SHP77 treated with DMSO at 0.1 percent for 48 hours (cell line): Measurements from ENCODE around the gene AGAP1.
"Not testable (repeated sequence)": the region's sequence is repeated elsewhere in the genome, so short reads cannot be mapped to it uniquely, and the experiment has no call there.

Source experiments
- DNase-seq: peaks from one replicate; lab custom pipeline; 2025; lab: John Stamatoyannopoulos, UW

Gene AGAP1

DNA sequence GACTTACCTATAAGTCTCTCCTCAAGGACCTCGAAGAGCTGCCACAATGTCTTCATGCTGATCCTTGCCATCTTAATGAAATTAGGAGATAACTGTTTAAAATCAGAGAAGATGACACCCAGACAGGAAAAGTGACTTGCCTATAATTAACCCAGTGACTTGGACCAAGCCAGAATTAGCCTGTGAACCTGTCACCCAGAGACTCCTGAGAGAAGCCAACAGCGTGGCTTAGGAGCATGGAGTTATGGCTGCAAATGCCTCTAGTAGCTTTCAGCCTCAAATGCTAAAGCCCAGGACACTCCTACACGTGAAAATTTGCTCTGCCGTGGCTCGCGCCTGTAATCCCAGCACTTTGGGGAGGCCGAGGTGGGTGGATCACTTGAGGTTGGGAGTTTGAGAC is 570.2 kb downstream of the AGAP1 start:
- no peak for DNase-seq

DNA sequence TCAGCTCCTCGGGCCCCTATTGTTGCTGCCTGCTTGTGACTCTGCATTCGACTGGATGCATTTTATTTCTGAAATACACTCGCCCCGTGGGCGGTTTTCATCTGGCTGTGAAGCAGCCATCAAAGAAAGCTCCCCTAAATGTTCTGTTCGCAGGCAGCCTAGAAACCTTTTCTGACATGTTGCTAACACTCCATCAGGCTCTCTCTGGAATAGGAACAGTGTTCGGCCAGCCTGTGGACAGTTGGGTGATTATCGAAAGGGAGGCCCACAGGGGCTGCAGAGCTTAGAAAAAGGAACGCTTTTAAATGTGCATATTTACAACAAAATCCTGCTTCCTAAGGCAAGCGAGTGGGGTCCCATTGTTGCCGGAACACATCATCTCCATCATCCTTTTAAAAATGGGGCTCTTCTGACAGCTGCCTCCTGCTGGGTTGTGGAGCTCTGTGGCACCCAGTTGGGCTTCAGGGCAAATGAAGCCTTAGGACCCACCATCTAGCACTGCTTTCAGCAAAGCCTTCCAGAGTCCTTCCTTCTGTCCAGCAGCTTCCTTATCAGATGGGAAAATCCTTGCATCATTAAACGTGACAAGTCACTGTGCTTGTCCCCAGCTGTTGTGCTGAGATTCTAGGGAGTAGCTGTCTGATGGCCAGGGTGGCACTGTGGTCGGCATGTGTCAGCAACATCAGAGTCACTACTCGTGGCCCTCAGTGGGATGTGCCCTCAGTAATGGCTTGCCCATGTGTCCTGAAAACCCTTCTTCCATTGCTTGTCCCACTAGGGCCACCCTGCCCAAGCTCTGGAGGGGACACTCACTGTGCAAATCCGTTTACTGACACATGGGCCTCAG is 571.7 kb downstream of the AGAP1 start:
- no peak for DNase-seq

GRCh38 chr2:236070236-236070635 is 576.4 kb downstream of the AGAP1 start:
- no peak for DNase-seq

GRCh38 chr2:236073246-236073645 is 579.4 kb downstream of the AGAP1 start:
- DNase-seq = no peak

DNA sequence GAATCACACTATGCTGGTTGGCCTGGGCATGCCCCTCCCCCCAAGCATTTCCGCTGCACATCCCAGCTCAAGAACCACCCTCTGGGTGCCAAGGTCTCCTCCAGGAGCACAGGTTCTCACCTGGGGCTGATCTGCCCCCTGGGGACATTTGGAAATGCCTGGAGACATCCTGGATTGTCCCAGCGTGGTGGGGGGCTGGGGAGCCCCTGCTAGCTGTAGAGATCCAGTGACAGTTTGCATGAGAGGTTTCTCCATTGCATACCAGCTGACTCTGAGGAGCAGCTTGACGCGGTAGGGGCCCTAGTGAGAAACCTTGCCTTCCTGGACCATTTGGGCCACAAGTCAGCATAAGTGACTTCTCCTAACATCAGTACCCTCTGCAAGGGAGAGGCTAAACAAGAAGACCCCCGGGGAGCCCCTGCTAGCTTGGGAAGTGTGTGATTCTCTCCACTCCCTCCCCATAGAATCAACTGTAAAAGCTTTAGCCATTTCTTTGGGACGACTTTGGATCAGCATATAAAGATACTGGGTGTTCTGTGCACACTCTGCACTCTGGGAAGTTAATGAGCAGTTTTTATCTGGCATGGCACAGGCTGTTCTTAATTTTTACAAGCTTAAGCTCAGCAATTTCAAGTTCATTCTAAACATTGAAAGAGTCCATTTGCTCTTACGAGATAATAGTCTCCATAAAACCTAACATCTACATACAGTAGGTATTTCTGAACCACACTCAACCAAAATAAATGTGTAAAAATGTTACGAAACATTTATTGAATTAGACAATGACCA is 580.2 kb downstream of the AGAP1 start:
- DNase-seq = no peak

- no peak for DNase-seq
Observed at GRCh38 chr2:236075802-236076201, 582.0 kb downstream of the AGAP1 start.

- DNase-seq = no peak
Observed at GRCh38 chr2:236078297-236079255, 584.7 kb downstream of the AGAP1 start.

GRCh38 chr2:236080412-236080811 is 586.6 kb downstream of the AGAP1 start:
- DNase-seq = no peak

GRCh38 chr2:236081171-236081570 is 587.3 kb downstream of the AGAP1 start:
- no peak for DNase-seq

GRCh38 chr2:236082061-236082460 is 588.2 kb downstream of the AGAP1 start:
- DNase-seq = no peak

DNA sequence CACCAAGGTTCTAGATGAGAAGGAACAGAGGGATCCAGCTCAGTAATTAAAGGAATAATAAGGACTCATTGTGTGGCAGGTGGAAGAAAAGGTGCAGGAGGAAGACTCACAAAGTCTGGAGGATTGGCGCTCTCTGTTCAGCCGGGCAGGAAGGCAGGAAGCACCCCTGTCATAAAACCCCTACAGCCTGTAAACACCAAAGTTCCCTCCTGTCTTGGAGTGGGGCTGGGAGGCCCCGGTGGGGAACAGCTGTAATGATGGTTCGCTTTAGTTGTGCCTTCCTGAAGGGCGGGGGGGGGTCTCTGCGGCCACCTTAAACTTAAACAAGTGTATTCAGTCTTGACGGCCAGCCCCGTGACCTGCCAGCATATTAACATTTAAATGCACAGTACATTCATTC is 590.1 kb downstream of the AGAP1 start:
- no peak for DNase-seq

GRCh38 chr2:236085211-236085610 is 591.4 kb downstream of the AGAP1 start:
- DNase-seq = no peak

GRCh38 chr2:236085647-236086046 is 591.8 kb downstream of the AGAP1 start:
- DNase-seq = no peak

- no peak for DNase-seq
Observed at GRCh38 chr2:236086403-236086970, 592.6 kb downstream of the AGAP1 start.

DNA sequence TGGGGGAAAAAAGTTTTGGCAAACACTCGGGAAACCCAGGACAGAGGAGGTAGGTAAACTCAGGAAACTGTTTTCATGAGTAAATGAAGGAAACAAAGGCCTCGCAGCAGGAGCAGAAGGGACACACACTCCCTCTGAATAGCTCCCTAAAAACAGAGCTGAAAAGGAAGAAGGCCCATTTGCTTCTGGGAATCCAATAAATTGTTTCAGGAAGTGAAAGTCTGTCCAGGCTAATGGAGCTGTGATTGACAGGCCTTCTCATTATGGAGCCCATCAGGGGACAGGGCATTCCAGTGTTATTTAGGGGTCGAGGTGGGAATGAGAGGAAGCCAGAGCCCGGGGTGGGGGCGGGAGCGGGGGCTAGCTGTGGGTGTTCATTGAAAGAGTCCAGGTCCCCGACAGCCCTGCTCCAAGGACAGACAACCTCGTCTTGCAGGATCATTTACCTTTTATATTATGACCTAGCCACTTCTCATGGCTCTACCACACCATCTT is 593.2 kb downstream of the AGAP1 start:
- no peak for DNase-seq

- no peak for DNase-seq
Observed at GRCh38 chr2:236088368-236089057, 594.7 kb downstream of the AGAP1 start.

DNA sequence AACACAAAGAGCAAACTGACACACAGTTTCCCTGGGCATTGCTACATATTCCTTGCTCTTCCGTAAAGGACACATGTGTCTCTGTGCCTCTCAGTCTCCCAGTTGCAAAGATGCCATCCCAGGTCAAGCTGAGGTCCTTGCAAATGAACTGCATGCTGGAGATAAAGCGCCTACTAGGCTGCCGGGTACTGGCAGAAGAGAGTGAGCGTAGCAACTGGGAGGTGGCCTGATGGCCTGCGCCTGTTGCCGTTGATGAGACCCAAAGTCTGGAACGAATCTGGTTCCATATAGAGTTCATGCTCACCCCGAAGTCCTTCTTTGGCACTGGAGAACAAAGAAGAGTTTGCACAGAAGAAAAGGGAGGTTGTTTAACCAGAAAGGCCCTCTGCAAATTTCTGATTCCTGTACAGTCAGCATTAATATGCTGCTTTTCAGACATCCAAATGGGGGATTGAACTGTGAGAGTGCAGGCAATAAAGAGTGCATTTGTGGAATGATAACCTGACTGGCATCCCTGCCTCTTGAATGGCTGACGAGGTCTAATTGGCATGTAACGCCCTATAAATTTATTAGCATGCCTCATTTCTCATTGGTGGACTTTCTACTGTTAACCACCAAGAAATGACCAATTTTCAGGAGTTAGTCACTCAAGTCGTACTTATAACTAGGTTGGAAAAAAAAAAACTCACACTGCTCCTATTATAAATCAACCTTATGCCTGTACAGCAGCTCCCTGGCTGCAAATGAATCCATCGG is 595.6 kb downstream of the AGAP1 start:
- DNase-seq = no peak

DNA sequence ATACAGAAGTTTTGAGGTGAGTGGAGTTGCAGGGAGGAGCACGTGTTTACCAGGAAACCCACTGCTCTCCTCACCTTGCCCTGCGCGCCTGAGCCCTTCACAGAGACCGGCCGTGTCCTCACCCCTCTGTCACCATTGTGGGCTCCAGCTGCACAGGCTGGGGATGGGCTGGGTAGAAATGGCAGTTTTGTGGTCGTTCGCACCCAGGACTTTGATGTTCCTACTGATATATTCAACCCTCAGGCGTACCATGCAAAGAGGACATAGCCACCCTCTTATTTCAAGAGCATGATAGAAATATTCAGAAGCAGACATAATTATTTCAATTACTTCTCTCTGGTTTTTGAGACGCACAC is 596.2 kb downstream of the AGAP1 start:
- DNase-seq = no peak

DNA sequence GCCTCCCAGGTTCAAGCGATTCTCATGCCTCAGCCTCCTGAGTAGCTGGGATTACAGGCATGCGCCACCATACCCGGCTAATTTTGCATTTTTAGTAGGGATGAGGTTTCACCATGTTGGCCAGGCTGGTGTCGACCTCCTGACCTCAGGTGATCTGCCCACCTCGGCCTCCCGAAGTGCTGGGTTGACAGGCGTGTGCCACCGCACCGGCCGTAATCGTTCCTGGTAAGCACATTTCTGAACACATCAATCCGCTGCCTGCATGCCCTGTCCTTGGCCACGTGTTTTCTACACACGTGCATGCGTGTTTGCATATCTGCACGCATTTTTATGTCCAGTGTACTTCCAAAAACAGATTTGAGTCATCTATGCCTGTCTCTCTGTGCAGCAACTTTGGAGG is 597.0 kb downstream of the AGAP1 start:
- not testable (repeated sequence) for DNase-seq

DNA sequence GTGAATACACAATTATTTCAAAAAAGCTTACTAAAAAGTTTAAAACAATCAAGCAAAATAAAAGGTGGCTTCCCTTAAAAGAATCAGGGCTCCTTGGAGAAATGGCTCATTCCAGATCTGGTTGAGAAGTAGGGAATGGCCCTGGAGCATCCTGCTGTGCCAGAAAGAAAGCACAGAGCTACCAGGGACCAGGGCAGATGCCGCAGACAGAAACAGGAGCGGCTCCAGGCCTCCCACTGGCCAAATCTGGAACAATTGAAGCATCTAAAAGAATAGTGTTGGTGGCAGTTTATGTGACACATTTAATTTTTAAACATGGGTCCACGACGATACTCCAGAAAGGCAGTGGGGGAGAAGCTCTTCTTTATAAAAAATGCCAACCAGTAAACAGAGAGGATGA is 598.9 kb downstream of the AGAP1 start:
- no peak for DNase-seq
